IPS-18a (cell line): ENCODE measurements around the gene EIF1B.

Experiments
- H3K27ac ChIP-seq: one replicate; pipeline ENCODE4 v1.5.1; 2013; ENCODE audit warnings: low read length
- H3K27me3 ChIP-seq: one replicate; pipeline ENCODE4 v1.6.1; 2013; ENCODE audit warnings: mild to moderate bottlenecking, low read length; ENCODE audit not compliant: control insufficient read depth, insufficient read depth
- H3K36me3 ChIP-seq: one replicate; pipeline ENCODE4 v1.6.1; 2013; ENCODE audit warnings: low read depth, low read length; ENCODE audit not compliant: control insufficient read depth
- H3K4me1 ChIP-seq: one replicate; pipeline ENCODE4 v1.6.1; 2013; ENCODE audit warnings: low read depth, low read length; ENCODE audit not compliant: control insufficient read depth
- H3K4me3 ChIP-seq: one replicate; pipeline ENCODE4 v1.5.1; 2013; ENCODE audit warnings: low read length
- H3K9ac ChIP-seq: one replicate; pipeline ENCODE4 v1.6.1; 2013; ENCODE audit warnings: mild to moderate bottlenecking, low read length, moderate library complexity
- H3K9me3 ChIP-seq: one replicate; pipeline ENCODE4 v1.6.1; 2013; ENCODE audit warnings: low read depth, low read length; ENCODE audit not compliant: control insufficient read depth

The EIF1B gene

DNA sequence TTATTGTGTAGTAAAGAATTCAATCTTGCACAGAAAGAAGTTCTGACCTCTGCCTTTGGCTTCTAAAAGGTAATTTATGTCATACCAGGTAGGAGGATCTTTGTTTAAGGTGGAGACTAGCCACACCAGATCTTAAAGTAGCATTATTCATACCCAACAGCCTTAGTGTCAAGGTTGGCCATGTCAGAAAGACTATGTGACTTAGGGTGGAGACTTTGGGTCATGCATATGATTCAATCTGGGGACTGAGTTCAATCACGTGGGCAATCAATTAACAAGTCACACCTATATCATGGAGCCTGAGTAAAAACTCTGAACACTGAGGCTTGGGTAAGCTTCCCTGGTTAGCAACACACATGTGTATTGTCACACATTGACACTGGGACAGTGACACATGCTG is 48.9 kb downstream of the EIF1B start:
- no peak overlapping the region for H3K27ac ChIP-seq

More for the DNA sequence above, 48.9 kb downstream of the EIF1B start:
- Histone ChIP-seq H3K9ac (no peak overlapping the region), H3K27me3 (no peaks in the 10 kb centered on the region), H3K36me3 (no peaks in the 10 kb centered on the region), H3K4me3 (no peak overlapping the region), H3K9me3 (no peaks in the 10 kb centered on the region), H3K4me1 (no peaks in the 10 kb centered on the region)
